Esophagus muscularis mucosa (tissue), 4 donors: Measurements from ENCODE around the gene CEP192. TPM values are rescaled to one million over a fixed set of nuclear protein-coding genes. Genes with fewer than 3 reads are reported as not detected.

Experiments used
- DNase-seq: peaks from one replicate; pipeline ENCODE4 v3.0.0-alpha.2; 2017; ENCODE audit errors: extremely low spot score
- H3K27ac ChIP-seq, 4 donors: fragments of 200-600 bp; sonication (generic); replicated peaks in 1 of 4; 1 replicate in 3 of 4; 2 replicates in 1 of 4; pipeline ENCODE4 v1.5.1; 2016 to 2019; ENCODE audit warnings: mild to moderate bottlenecking in 1 of 4
- H3K27me3 ChIP-seq, 4 donors: fragments of 200-600 bp; sonication (generic); one replicate each; pipeline versions ENCODE4 v1.5.1 to v1.6.0; 2016 to 2019
- H3K36me3 ChIP-seq, 4 donors: fragments of 200-600 bp; sonication (generic); one replicate each; pipeline ENCODE4 v1.5.1; 2016 to 2019
- H3K4me1 ChIP-seq, 4 donors: fragments of 200-600 bp; sonication (generic); one replicate each; pipeline ENCODE4 v1.5.1; 2016 to 2019
- H3K4me3 ChIP-seq, 4 donors: fragments of 200-600 bp; sonication (generic); 1 replicate in 2 of 4; 2 replicates in 2 of 4; pipeline ENCODE4 v1.5.1; 2016 to 2019; ENCODE audit warnings: mild to moderate bottlenecking in 4 of 4, moderate library complexity in 1 of 4
- H3K9me3 ChIP-seq, 4 donors: fragments of 200-600 bp; sonication (generic); 1 replicate in 3 of 4; 2 replicates in 1 of 4; pipeline ENCODE4 v1.5.1; 2016 to 2019
- CTCF ChIP-seq, 3 experiments: fragments of 200-600 bp in 2 of 3; fragments of 450-650 bp in 1 of 3; sonication (generic) in 2 of 3; IDR thresholded peaks; one replicate each; pipeline ENCODE4 v1.5.1; 2017 to 2019; ENCODE audit warnings: antibody characterized with exemption in 3 of 3, mild to moderate bottlenecking in 2 of 3, moderate library complexity in 1 of 3
- EP300 ChIP-seq: sonication (generic); formaldehyde crosslinking; IDR thresholded peaks from one replicate; pipeline ENCODE4 v1.6.1; 2017; ENCODE audit warnings: antibody characterized with exemption
- POLR2A ChIP-seq: fragments of 450-650 bp; IDR thresholded peaks from one replicate; pipeline ENCODE4 v1.6.1; 2017; ENCODE audit warnings: antibody characterized with exemption, moderate library complexity, mild to moderate bottlenecking, low read depth
- POLR2AphosphoS5 ChIP-seq, 2 donors: sonication (generic); formaldehyde crosslinking; IDR thresholded peaks; one replicate each; pipeline ENCODE4 v1.6.1; 2017; ENCODE audit warnings: antibody characterized with exemption in 2 of 2
- WGBS: methylation state at CpG from one replicate; pipeline ENCODE4 v1.1.5; 2018; 5-methylcytosine and 5-hydroxymethylcytosine counted together
- intact Hi-C: fragments of 100-400 bp; cut with DNase I; formaldehyde crosslinking; loops from one replicate; pipeline ENCODE4 v1.15.1; 2023
- total RNA-seq, 4 donors: library from RNA; depleted of rRNA; stranded (reverse); fragments of >200 nt; gene quantifications; one replicate each; pipeline versions ENCODE4 v1.1.0 to v1.2.1, GENCODE V29; 2016

Gene CEP192
- total RNA-seq, 4 donors from 2014 or later = 18.7 to 21.6 (median 19.6) TPM

GRCh38 chr18:13141209-13141608 lies 150.0 kb downstream of the CEP192 start:
- intact Hi-C loops = no loop called here
- H3K4me1 ChIP-seq = peaks cover 5 to 19% (median 14%) of the 10 kb centered on the region in 4 donors
- 92% methylated on average over 6 of the region's 6 CpGs for WGBS
- no peak for DNase-seq
- H3K36me3 ChIP-seq = no peaks in the 10 kb centered on the region
- H3K27ac ChIP-seq = no peak overlapping the region
- H3K27me3 ChIP-seq = peaks cover 0 to 37% (median 2%) of the 10 kb centered on the region in 4 donors
- no peak overlapping the region for H3K4me3 ChIP-seq
- H3K9me3 ChIP-seq = peaks cover 0 to 20% (median 7%) of the 10 kb centered on the region in 4 donors
- no peak for TF ChIP-seq POLR2A
- no peak for TF ChIP-seq POLR2AphosphoS5 (IDR thresholded peaks at IDR 0.05)
- no peak for TF ChIP-seq EP300
- no peak for TF ChIP-seq CTCF (IDR thresholded peaks at IDR 0.05)

GRCh38 chr18:13145636-13146190 lies 154.6 kb downstream of the CEP192 start:
- Histone ChIP-seq H3K9me3 (peaks cover 0 to 20% (median 7%) of the 10 kb centered on the region in 4 donors), H3K4me3 (no peak overlapping the region), H3K36me3 (no peaks in the 10 kb centered on the region), H3K27ac (no peak overlapping the region), H3K27me3 (peaks cover 0 to 8% (median 0%) of the 10 kb centered on the region in 4 donors), H3K4me1 (no peaks in the 10 kb centered on the region)
- no peak for DNase-seq
- intact Hi-C loops = no loop called here
- TF ChIP-seq POLR2AphosphoS5 (IDR thresholded peaks at IDR 0.05) = no peak
- TF ChIP-seq POLR2A = no peak
- TF ChIP-seq CTCF (IDR thresholded peaks at IDR 0.05) = no peak
- no peak for TF ChIP-seq EP300
- WGBS = 79% methylated on average over 4 of the region's 4 CpGs

GRCh38 chr18:13147130-13147529 lies 156.0 kb downstream of the CEP192 start:
- Histone ChIP-seq H3K27ac (no peak overlapping the region), H3K36me3 (no peaks in the 10 kb centered on the region), H3K27me3 (peaks cover 0 to 6% (median 0%) of the 10 kb centered on the region in 4 donors), H3K4me1 (no peaks in the 10 kb centered on the region), H3K4me3 (no peak overlapping the region), H3K9me3 (peaks cover 0 to 20% (median 7%) of the 10 kb centered on the region in 4 donors)
- no peak for DNase-seq
- 48% methylated on average over 6 of the region's 6 CpGs for WGBS
- intact Hi-C loops = no loop called here
- TF ChIP-seq EP300 (no peak), POLR2AphosphoS5 (IDR thresholded peaks at IDR 0.05) (no peak)

- 82% methylated on average over 5 of the region's 5 CpGs for WGBS
- intact Hi-C loops = no loop called here
- no peaks in the 10 kb centered on the region for H3K4me1 ChIP-seq
These were observed 160.5 kb downstream of the CEP192 start for GRCh38 chr18:13151656-13152055.

GRCh38 chr18:13158428-13158827 lies 167.3 kb downstream of the CEP192 start:
- intact Hi-C loops = no loop called here
- Histone ChIP-seq H3K9me3 (peaks cover 0 to 36% (median 22%) of the 10 kb centered on the region in 4 donors), H3K36me3 (no peaks in the 10 kb centered on the region), H3K27me3 (no peaks in the 10 kb centered on the region), H3K27ac (no peak overlapping the region), H3K4me1 (no peaks in the 10 kb centered on the region), H3K4me3 (no peak overlapping the region)
- DNase-seq = no peak
- no peak for TF ChIP-seq POLR2AphosphoS5 (IDR thresholded peaks at IDR 0.05)
- no peak for TF ChIP-seq CTCF (IDR thresholded peaks at IDR 0.05)
- TF ChIP-seq POLR2A = no peak
- no peak for TF ChIP-seq EP300
- WGBS = 85% methylated on average over 1 of the region's 1 CpG

More at GRCh38 chr18:13151656-13152055, 160.5 kb downstream of the CEP192 start:
- no peak overlapping the region for H3K27ac ChIP-seq
- H3K9me3 ChIP-seq = peaks cover 0 to 14% (median 6%) of the 10 kb centered on the region in 4 donors
- no peaks in the 10 kb centered on the region for H3K36me3 ChIP-seq
- DNase-seq = no peak
- no peaks in the 10 kb centered on the region for H3K27me3 ChIP-seq
- no peak overlapping the region for H3K4me3 ChIP-seq
- TF ChIP-seq POLR2A (no peak), CTCF (IDR thresholded peaks at IDR 0.05) (no peak), POLR2AphosphoS5 (IDR thresholded peaks at IDR 0.05) (no peak), EP300 (no peak)
